Neural crest cell (in vitro differentiated cells): ENCODE data around the gene LTBP1. TPM values are rescaled to one million over a fixed set of nuclear protein-coding genes. Genes with fewer than 3 reads are reported as not detected.

Source experiments
- DNase-seq: peaks from one replicate; pipeline ENCODE4 v3.0.0; 2021; ENCODE audit warnings: low read depth, mixed read lengths, low spot score
- H3K27ac Mint-ChIP-seq: one replicate; pipeline ENCODE4 v1.8.0; 2021; ENCODE audit warnings: mild to moderate bottlenecking, mixed read lengths; ENCODE audit not compliant: unreplicated experiment
- H3K27me3 Mint-ChIP-seq: 2 replicates; pipeline ENCODE4 v1.8.0; 2021; ENCODE audit warnings: low read depth, mild to moderate bottlenecking, mixed read lengths
- H3K36me3 Mint-ChIP-seq: 2 replicates; pipeline ENCODE4 v1.8.0; 2021; ENCODE audit warnings: low read depth, mild to moderate bottlenecking, mixed read lengths
- H3K4me1 Mint-ChIP-seq: 2 replicates; pipeline ENCODE4 v1.8.0; 2021; ENCODE audit warnings: mixed read lengths
- H3K4me3 Mint-ChIP-seq: one replicate; pipeline ENCODE4 v1.8.0; 2021; ENCODE audit warnings: mild to moderate bottlenecking, mixed read lengths
- H3K9me3 Mint-ChIP-seq: 2 replicates; pipeline ENCODE4 v1.8.0; 2021; ENCODE audit warnings: mixed read lengths
- total RNA-seq: library from RNA; stranded (reverse); gene quantifications from 2 replicates; pipeline ENCODE4 v1.2.1, GENCODE V29; 2021
- TF ChIP-seq, protein P1 (sequence below): fragments of 200-600 bp; sonication (generic); conservative IDR thresholded peaks from 2 replicates; pipeline ENCODE4 v1.5.0; 2021; ENCODE audit warnings: antibody characterized with exemption, mild to moderate bottlenecking

Gene LTBP1
- total RNA-seq, 1 donor from 2014 or later: 30.2 TPM

- H3K27ac Mint-ChIP-seq: peak overlapping the region; percentile 63
- no peaks in the 10 kb centered on the region for H3K36me3 Mint-ChIP-seq
Measured at GRCh38 chr2:32947484-32948143, 861 bp downstream of the LTBP1 start.

DNA sequence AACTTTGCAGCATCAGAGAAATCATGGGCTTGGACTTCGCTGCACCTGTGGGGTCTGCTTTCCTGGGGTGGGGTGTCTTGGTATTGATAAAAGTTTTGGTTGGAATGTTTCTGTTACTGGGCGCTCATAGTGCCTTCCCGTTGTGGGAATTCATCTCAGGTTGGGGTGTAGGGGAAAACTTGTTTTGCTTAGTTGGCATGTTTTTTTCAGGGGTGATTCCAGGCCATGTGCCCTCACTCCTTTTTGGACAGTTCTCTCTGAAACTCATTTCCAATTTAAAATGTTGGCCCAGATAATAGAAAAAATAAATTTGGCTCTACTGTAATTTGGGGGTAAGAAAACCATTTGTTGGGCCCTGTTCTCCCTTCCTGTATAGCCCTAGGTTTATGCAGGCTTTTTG lies 1.5 kb downstream of the LTBP1 start:
- H3K36me3 Mint-ChIP-seq: no peaks in the 10 kb centered on the region
- peaks cover 11% of the 10 kb centered on the region for H3K4me1 Mint-ChIP-seq
- H3K9me3 Mint-ChIP-seq: no peaks in the 10 kb centered on the region
- H3K27me3 Mint-ChIP-seq: no peaks in the 10 kb centered on the region
- H3K4me3 Mint-ChIP-seq: peak overlapping the region; percentile 90
- no peak for DNase-seq
- TF ChIP-seq, protein P1, sequence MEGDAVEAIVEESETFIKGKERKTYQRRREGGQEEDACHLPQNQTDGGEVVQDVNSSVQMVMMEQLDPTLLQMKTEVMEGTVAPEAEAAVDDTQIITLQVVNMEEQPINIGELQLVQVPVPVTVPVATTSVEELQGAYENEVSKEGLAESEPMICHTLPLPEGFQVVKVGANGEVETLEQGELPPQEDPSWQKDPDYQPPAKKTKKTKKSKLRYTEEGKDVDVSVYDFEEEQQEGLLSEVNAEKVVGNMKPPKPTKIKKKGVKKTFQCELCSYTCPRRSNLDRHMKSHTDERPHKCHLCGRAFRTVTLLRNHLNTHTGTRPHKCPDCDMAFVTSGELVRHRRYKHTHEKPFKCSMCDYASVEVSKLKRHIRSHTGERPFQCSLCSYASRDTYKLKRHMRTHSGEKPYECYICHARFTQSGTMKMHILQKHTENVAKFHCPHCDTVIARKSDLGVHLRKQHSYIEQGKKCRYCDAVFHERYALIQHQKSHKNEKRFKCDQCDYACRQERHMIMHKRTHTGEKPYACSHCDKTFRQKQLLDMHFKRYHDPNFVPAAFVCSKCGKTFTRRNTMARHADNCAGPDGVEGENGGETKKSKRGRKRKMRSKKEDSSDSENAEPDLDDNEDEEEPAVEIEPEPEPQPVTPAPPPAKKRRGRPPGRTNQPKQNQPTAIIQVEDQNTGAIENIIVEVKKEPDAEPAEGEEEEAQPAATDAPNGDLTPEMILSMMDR: no peak
- peak overlapping the region; percentile 63 for H3K27ac Mint-ChIP-seq

More at GRCh38 chr2:32947484-32948143, 861 bp downstream of the LTBP1 start:
- H3K4me1 Mint-ChIP-seq: peaks cover 11% of the 10 kb centered on the region
- DNase-seq: peak; percentile 36
- no peaks in the 10 kb centered on the region for H3K9me3 Mint-ChIP-seq
- TF ChIP-seq, protein P1: no peak
- no peaks in the 10 kb centered on the region for H3K27me3 Mint-ChIP-seq
- H3K4me3 Mint-ChIP-seq: peak overlapping the region; percentile 90

DNA sequence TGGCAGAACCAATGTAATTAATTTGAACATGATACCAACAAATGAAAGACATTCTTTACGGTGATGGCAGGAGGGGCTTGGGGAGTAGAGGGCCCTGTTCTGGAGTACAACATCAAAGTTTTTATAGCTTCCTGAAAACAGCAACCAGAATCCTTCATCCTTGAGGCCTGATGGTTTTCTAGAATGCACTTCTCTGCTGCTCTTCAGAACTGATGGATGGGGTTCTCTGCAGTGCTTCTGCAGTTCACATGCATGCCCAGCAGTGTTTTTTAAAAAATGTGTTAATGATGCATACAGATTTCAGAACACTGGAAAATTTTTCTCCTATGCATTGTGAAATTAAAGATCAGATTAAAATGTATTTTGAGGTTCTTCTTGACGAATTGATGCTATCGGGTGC lies 2.5 kb downstream of the LTBP1 start:
- peak overlapping the region; percentile 90 for H3K4me3 Mint-ChIP-seq
- H3K27me3 Mint-ChIP-seq: no peaks in the 10 kb centered on the region
- no peaks in the 10 kb centered on the region for H3K9me3 Mint-ChIP-seq
- H3K27ac Mint-ChIP-seq: no peak overlapping the region
- TF ChIP-seq, protein P1: no peak
- H3K36me3 Mint-ChIP-seq: no peaks in the 10 kb centered on the region
- DNase-seq: no peak
- H3K4me1 Mint-ChIP-seq: peaks cover 11% of the 10 kb centered on the region

DNA sequence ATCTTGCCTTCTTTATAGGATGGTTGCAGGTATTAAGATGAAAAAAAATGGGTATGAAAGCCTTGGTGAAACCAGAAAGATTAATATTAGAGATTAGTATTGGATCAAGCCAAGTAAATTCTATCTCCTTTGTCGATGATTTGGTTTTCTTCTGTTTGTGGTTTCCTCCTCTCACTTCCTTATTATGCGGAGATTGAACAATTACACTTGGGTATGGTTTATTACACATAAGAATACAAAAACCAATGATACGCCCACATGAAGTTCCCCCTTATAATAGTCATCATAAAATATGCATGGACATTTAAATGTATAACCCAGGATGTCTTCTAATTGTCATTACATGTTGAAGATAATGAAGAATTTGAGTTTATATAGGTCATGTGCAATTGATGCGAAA lies 4.9 kb downstream of the LTBP1 start:
- Mint-ChIP-seq H3K9me3 (no peaks in the 10 kb centered on the region), H3K4me3 (no peak overlapping the region), H3K27me3 (no peaks in the 10 kb centered on the region), H3K36me3 (no peaks in the 10 kb centered on the region), H3K27ac (no peak overlapping the region), H3K4me1 (peaks cover 11% of the 10 kb centered on the region)
- DNase-seq: no peak
- TF ChIP-seq, protein P1: no peak

DNA sequence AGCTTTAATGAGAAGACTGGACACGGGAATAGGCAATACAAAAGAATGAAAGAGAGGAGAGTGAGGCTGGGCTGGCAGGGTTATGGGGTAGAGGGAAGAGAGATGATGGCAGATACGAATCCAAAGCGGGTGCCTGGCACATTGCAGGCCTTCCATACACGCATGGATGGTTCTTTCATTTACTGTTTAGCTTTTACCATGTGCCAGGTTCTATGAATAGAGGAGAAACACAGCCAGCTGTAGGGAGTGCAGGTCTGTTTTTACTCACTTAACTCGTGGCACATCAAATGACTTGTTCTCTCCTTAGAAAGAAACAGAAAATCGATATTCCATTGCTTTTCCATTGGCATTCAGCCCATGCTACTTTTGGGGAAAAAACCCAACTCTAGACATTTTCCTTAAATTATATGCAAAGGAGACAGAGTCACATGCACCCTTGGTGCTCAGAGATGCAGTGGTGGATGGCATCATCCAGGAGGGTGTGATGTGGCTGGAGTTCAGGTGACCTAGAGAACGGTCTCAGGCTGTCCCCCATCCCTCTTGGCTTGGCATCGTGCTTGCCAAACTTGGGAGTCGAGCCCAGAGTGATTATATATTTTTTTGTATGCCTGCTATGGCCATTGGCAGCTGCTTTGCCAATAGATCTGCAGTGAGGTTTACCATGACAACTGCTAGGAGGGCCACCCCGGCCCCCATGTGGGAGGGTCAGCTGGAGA lies 6.2 kb downstream of the LTBP1 start:
- Mint-ChIP-seq H3K9me3 (no peaks in the 10 kb centered on the region), H3K4me1 (peaks cover 10% of the 10 kb centered on the region), H3K27ac (no peak overlapping the region), H3K4me3 (no peak overlapping the region), H3K27me3 (no peaks in the 10 kb centered on the region), H3K36me3 (no peaks in the 10 kb centered on the region)
- no peak for DNase-seq
- TF ChIP-seq, protein P1: no peak
